AG09319 (cell line): ENCODE measurements around the gene CTBP1.
"Not testable (repeated sequence)": the region's sequence is repeated elsewhere in the genome, so short reads cannot be mapped to it uniquely, and the experiment has no call there.

Source experiments
- DNase-seq: peaks from one replicate; pipeline ENCODE4 v3.0.0-alpha.2; 2010; ENCODE audit warnings: low read depth; ENCODE audit errors: extremely low read depth
- CTCF ChIP-seq: IDR thresholded peaks from 2 replicates; pipeline ENCODE4 v1.5.1; 2011; ENCODE audit warnings: low read depth, mild to moderate bottlenecking, inconsistent platforms, low read length, moderate library complexity

The CTBP1 gene

GRCh38 chr4:1239950-1240307 lies 9.0 kb downstream of the CTBP1 start:
- no peak for DNase-seq
- no peak for TF ChIP-seq CTCF

GRCh38 chr4:1239141-1239949 lies 9.6 kb downstream of the CTBP1 start:
- DNase-seq = no peak

GRCh38 chr4:1238676-1239000 lies 10.3 kb downstream of the CTBP1 start:
- no peak for TF ChIP-seq CTCF
- DNase-seq = no peak

More at GRCh38 chr4:1239141-1239949, 9.6 kb downstream of the CTBP1 start:
- no peak for TF ChIP-seq CTCF

- no peak for TF ChIP-seq CTCF
- no peak for DNase-seq
Observed at GRCh38 chr4:1237981-1238675, 10.8 kb downstream of the CTBP1 start.

- not testable (repeated sequence) for DNase-seq
Observed at GRCh38 chr4:1237261-1237660, 11.7 kb downstream of the CTBP1 start.

GRCh38 chr4:1236836-1237235 lies 12.1 kb downstream of the CTBP1 start:
- DNase-seq = not testable (repeated sequence)

GRCh38 chr4:1236103-1236641 lies 12.8 kb downstream of the CTBP1 start:
- DNase-seq = no peak
- TF ChIP-seq CTCF = no peak

GRCh38 chr4:1235381-1236102 lies 13.4 kb downstream of the CTBP1 start:
- no peak for DNase-seq
- no peak for TF ChIP-seq CTCF
